Measurements from ENCODE around the gene SEC63.
A peak's percentile ranks its signal among the peaks of the same experiment; 100 is the strongest.
"Not testable (repeated sequence)": the region's sequence is repeated elsewhere in the genome, so short reads cannot be mapped to it uniquely, and the experiment has no call there.

Gene SEC63

GRCh38 chr6:107971181-107971580 lies 13.2 kb upstream of the SEC63 start:
- Histone ChIP-seq H3K9ac (ENCODE audit: low read depth, low read length) (no peak overlapping the region), H3K9me3 (ENCODE audit: insufficient read depth, low read depth, low read length) (no peaks in the 10 kb centered on the region), H3K4me3 (ENCODE audit: low read length) (no peak overlapping the region), H3K36me3 (ENCODE audit: insufficient read depth, low read length) (no peaks in the 10 kb centered on the region), H3K27ac (ENCODE audit: low read depth, low read length) (no peak overlapping the region), H3K27me3 (ENCODE audit: insufficient read depth, low read length) (no peaks in the 10 kb centered on the region), H3K4me1 (ENCODE audit: insufficient read depth, low read length) (0 out of 2 replicates have a peak, but pooled peaks cover 4% of the 10 kb centered on the region)
- WGBS, result 98% methylated on average over 6 of the region's 6 CpGs

- no peak overlapping the region for H3K27ac ChIP-seq (ENCODE audit: low read depth, low read length)
- H3K36me3 ChIP-seq (ENCODE audit: insufficient read depth, low read length), result no peaks in the 10 kb centered on the region
- H3K4me3 ChIP-seq (ENCODE audit: low read length), result no peak overlapping the region
- H3K27me3 ChIP-seq (ENCODE audit: insufficient read depth, low read length), result no peaks in the 10 kb centered on the region
- 0 out of 2 replicates have a peak, but pooled peaks cover 4% of the 10 kb centered on the region for H3K4me1 ChIP-seq (ENCODE audit: insufficient read depth, low read length)
- no peaks in the 10 kb centered on the region for H3K9me3 ChIP-seq (ENCODE audit: insufficient read depth, low read depth, low read length)
- no peak overlapping the region for H3K9ac ChIP-seq (ENCODE audit: low read depth, low read length)
- 95% methylated on average over 5 of the region's 5 CpGs for WGBS
These were observed 12.2 kb upstream of the SEC63 start for GRCh38 chr6:107970255-107970654.

GRCh38 chr6:107968081-107968480 lies 10.1 kb upstream of the SEC63 start:
- Histone ChIP-seq H3K27ac (ENCODE audit: low read depth, low read length) (no peak overlapping the region), H3K36me3 (ENCODE audit: insufficient read depth, low read length) (no peaks in the 10 kb centered on the region), H3K4me1 (ENCODE audit: insufficient read depth, low read length) (0 out of 2 replicates have a peak, but pooled peaks cover 11% of the 10 kb centered on the region), H3K27me3 (ENCODE audit: insufficient read depth, low read length) (no peaks in the 10 kb centered on the region), H3K4me3 (ENCODE audit: low read length) (no peak overlapping the region), H3K9ac (ENCODE audit: low read depth, low read length) (no peak overlapping the region), H3K9me3 (ENCODE audit: insufficient read depth, low read depth, low read length) (no peaks in the 10 kb centered on the region)
- WGBS, result 71% methylated on average over 5 of the region's 5 CpGs

GRCh38 chr6:107965746-107966145 lies 7.7 kb upstream of the SEC63 start:
- no peaks in the 10 kb centered on the region for H3K27me3 ChIP-seq (ENCODE audit: insufficient read depth, low read length)
- 97% methylated on average over 4 of the region's 4 CpGs for WGBS
- no peak overlapping the region for H3K9ac ChIP-seq (ENCODE audit: low read depth, low read length)
- H3K36me3 ChIP-seq (ENCODE audit: insufficient read depth, low read length), result no peaks in the 10 kb centered on the region
- H3K27ac ChIP-seq (ENCODE audit: low read depth, low read length), result no peak overlapping the region
- no peak overlapping the region for H3K4me3 ChIP-seq (ENCODE audit: low read length)
- H3K4me1 ChIP-seq (ENCODE audit: insufficient read depth, low read length), result 0 out of 2 replicates have a peak, but pooled peaks cover 11% of the 10 kb centered on the region
- no peaks in the 10 kb centered on the region for H3K9me3 ChIP-seq (ENCODE audit: insufficient read depth, low read depth, low read length)

- Histone ChIP-seq H3K36me3 (ENCODE audit: insufficient read depth, low read length) (no peaks in the 10 kb centered on the region), H3K9me3 (ENCODE audit: insufficient read depth, low read depth, low read length) (no peaks in the 10 kb centered on the region), H3K4me1 (ENCODE audit: insufficient read depth, low read length) (0 out of 2 replicates have a peak, but pooled peaks cover 7% of the 10 kb centered on the region), H3K27ac (ENCODE audit: low read depth, low read length) (no peak overlapping the region), H3K9ac (ENCODE audit: low read depth, low read length) (no peak overlapping the region), H3K4me3 (ENCODE audit: low read length) (no peak overlapping the region), H3K27me3 (ENCODE audit: insufficient read depth, low read length) (no peaks in the 10 kb centered on the region)
- 82% methylated on average over 2 of the region's 2 CpGs for WGBS
These were observed 4.7 kb upstream of the SEC63 start for GRCh38 chr6:107962723-107963122.

GRCh38 chr6:107959392-107959791 lies 1.4 kb upstream of the SEC63 start:
- peaks cover 4% of the 10 kb centered on the region; the same call in 1 of the 2 replicates for H3K36me3 ChIP-seq (ENCODE audit: insufficient read depth, low read length)
- peaks cover 14% of the 10 kb centered on the region for H3K4me1 ChIP-seq (ENCODE audit: insufficient read depth, low read length)
- no peaks in the 10 kb centered on the region for H3K9me3 ChIP-seq (ENCODE audit: insufficient read depth, low read depth, low read length)
- no peaks in the 10 kb centered on the region for H3K27me3 ChIP-seq (ENCODE audit: insufficient read depth, low read length)
- 75% methylated on average over 10 of the region's 10 CpGs for WGBS
- H3K27ac ChIP-seq (ENCODE audit: low read depth, low read length), result no peak overlapping the region
- H3K9ac ChIP-seq (ENCODE audit: low read depth, low read length), result no peak overlapping the region
- no peak overlapping the region for H3K4me3 ChIP-seq (ENCODE audit: low read length)

- Histone ChIP-seq H3K27ac (ENCODE audit: low read depth, low read length) (peak overlapping the region; percentile 83; the same call in 1 of the 2 replicates), H3K9ac (ENCODE audit: low read depth, low read length) (peak overlapping the region; percentile 78), H3K4me1 (ENCODE audit: insufficient read depth, low read length) (peaks cover 16% of the 10 kb centered on the region), H3K4me3 (ENCODE audit: low read length) (peak overlapping the region; percentile 65)
- not testable (repeated sequence) for H3K9me3 ChIP-seq (ENCODE audit: insufficient read depth, low read depth, low read length); H3K36me3 ChIP-seq (ENCODE audit: insufficient read depth, low read length); H3K27me3 ChIP-seq (ENCODE audit: insufficient read depth, low read length)
- 83% methylated on average over 27 of the region's 27 CpGs for WGBS
These were observed 818 bp upstream of the SEC63 start for GRCh38 chr6:107958689-107959362.

- H3K36me3 ChIP-seq (ENCODE audit: insufficient read depth, low read length), result peaks cover 4% of the 10 kb centered on the region; the same call in 1 of the 2 replicates
- H3K27me3 ChIP-seq (ENCODE audit: insufficient read depth, low read length), result no peaks in the 10 kb centered on the region
- H3K4me3 ChIP-seq (ENCODE audit: low read length), result peak overlapping the region; percentile 99
- peak overlapping the region; percentile 95 for H3K9ac ChIP-seq (ENCODE audit: low read depth, low read length)
- peak overlapping the region; percentile 64 for H3K27ac ChIP-seq (ENCODE audit: low read depth, low read length)
- under 1% methylated on average over 43 of the region's 43 CpGs for whole genome bisulfite sequencing
- no peaks in the 10 kb centered on the region for H3K9me3 ChIP-seq (ENCODE audit: insufficient read depth, low read depth, low read length)
- peaks cover 16% of the 10 kb centered on the region for H3K4me1 ChIP-seq (ENCODE audit: insufficient read depth, low read length)
These were observed 600 bp downstream of the SEC63 start for GRCh38 chr6:107957308-107957908.

GRCh38 chr6:107956586-107957307 lies 1.3 kb downstream of the SEC63 start:
- peak overlapping the region; percentile 99 for H3K4me3 ChIP-seq (ENCODE audit: low read length)
- no peaks in the 10 kb centered on the region for H3K9me3 ChIP-seq (ENCODE audit: insufficient read depth, low read depth, low read length)
- no peaks in the 10 kb centered on the region for H3K27me3 ChIP-seq (ENCODE audit: insufficient read depth, low read length)
- H3K27ac ChIP-seq (ENCODE audit: low read depth, low read length), result peak overlapping the region; percentile 64
- peaks cover 4% of the 10 kb centered on the region; the same call in 1 of the 2 replicates for H3K36me3 ChIP-seq (ENCODE audit: insufficient read depth, low read length)
- H3K4me1 ChIP-seq (ENCODE audit: insufficient read depth, low read length), result peaks cover 16% of the 10 kb centered on the region
- 1% methylated on average over 6 of the region's 9 CpGs for WGBS
- H3K9ac ChIP-seq (ENCODE audit: low read depth, low read length), result peak overlapping the region; percentile 95

GRCh38 chr6:107956181-107956580 lies 1.8 kb downstream of the SEC63 start:
- Histone ChIP-seq H3K9me3 (ENCODE audit: insufficient read depth, low read depth, low read length) (no peaks in the 10 kb centered on the region), H3K4me1 (ENCODE audit: insufficient read depth, low read length) (peaks cover 16% of the 10 kb centered on the region), H3K4me3 (ENCODE audit: low read length) (peak overlapping the region; percentile 99), H3K9ac (ENCODE audit: low read depth, low read length) (peak overlapping the region; percentile 95), H3K36me3 (ENCODE audit: insufficient read depth, low read length) (peaks cover 4% of the 10 kb centered on the region; the same call in 1 of the 2 replicates), H3K27ac (ENCODE audit: low read depth, low read length) (no peak overlapping the region), H3K27me3 (ENCODE audit: insufficient read depth, low read length) (no peaks in the 10 kb centered on the region)
- WGBS, result 83% methylated on average over 2 of the region's 2 CpGs

GRCh38 chr6:107953858-107954414 lies 4.1 kb downstream of the SEC63 start:
- H3K4me1 ChIP-seq (ENCODE audit: insufficient read depth, low read length), result peaks cover 16% of the 10 kb centered on the region
- not testable (repeated sequence) for H3K27me3 ChIP-seq (ENCODE audit: insufficient read depth, low read length); H3K36me3 ChIP-seq (ENCODE audit: insufficient read depth, low read length); H3K4me3 ChIP-seq (ENCODE audit: low read length); H3K9me3 ChIP-seq (ENCODE audit: insufficient read depth, low read depth, low read length); H3K27ac ChIP-seq (ENCODE audit: low read depth, low read length); H3K9ac ChIP-seq (ENCODE audit: low read depth, low read length)
- 92% methylated on average over 16 of the region's 19 CpGs for WGBS
